ENCODE results near the gene KRTAP5-1. TPM values are rescaled to one million over a fixed set of nuclear protein-coding genes. Genes with fewer than 3 reads are reported as not detected.

Gene KRTAP5-1
- polyA plus RNA-seq, 3 donors: not detected

DNA sequence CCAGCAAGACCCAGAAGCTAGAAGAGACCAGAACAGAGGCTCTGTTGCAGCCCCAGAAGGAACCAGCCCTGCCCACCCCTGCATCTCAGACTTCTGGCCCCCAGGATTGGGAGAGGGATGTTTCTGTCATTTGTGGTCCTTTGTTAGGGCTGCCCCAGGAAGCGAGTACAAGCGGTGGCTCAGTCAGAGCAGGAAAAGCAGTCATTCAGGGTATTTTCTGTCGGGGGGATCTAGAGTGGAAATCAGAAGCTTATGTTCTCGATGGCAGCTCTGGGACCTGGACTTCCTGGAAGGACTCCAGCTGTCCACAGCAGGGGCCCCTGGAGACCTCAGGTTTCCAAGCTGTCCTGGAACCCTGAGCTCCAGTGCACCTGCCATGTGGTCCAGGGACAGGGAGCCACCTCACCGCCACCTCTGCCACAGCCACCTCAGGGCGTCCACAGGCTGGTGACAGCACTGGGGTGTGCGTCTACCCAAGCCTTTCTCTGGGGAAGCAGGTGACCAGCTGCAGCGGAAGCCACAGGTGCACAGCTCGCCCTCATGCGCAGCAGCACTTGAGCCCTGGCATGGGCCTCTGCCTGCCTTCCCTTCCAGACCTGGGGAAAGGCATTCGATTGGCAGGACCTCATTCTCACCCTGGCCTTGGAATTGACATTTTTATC, 47.1 kb upstream of the KRTAP5-1 start:
- H3K27ac ChIP-seq (ENCODE audit: low read depth in 1 of 2, low read length in 2 of 2): no peak overlapping the region
- H3K27me3 ChIP-seq (ENCODE audit: control insufficient read depth in 2 of 2, insufficient read depth in 2 of 2, low read length in 2 of 2): peaks cover 0 to 10% of the 10 kb centered on the region in 2 donors
- H3K4me3 ChIP-seq (replicated peaks in 1 of 3; ENCODE audit: low read depth in 2 of 3, low read length in 3 of 3): no peak overlapping the region
- Mint-ChIP-seq H3K4me1 (peaks cover 3% of the 10 kb centered on the region), H3K27me3 (ENCODE audit: low read depth in 3 of 3) (peaks cover 3 to 39% (median 20%) of the 10 kb centered on the region in 3 donors), H3K27ac (peak overlapping the region in 1 of 7 donors; percentile 64), H3K36me3 (no peaks in the 10 kb centered on the region), H3K4me3 (no peak overlapping the region), H3K9me3 (no peaks in the 10 kb centered on the region)
- no peak overlapping the region for H2AFZ ChIP-seq (ENCODE audit: insufficient read depth, low read depth, low read length, poor library complexity, severe bottlenecking)
- no peak overlapping the region for H3K9ac ChIP-seq (ENCODE audit: insufficient read depth, low read length, poor library complexity, severe bottlenecking)
- H3K36me3 ChIP-seq (replicated peaks in 1 of 2; ENCODE audit: control insufficient read depth in 1 of 2, insufficient read depth in 2 of 2, low read length in 2 of 2): no peaks in the 10 kb centered on the region
- H4K20me1 ChIP-seq (ENCODE audit: insufficient read depth, low read length): no peaks in the 10 kb centered on the region
- 65% methylated on average over 10 of the region's 11 CpGs for WGBS (ENCODE audit: insufficient coverage)
- intact Hi-C loops (cut with micrococcal nuclease): no loop called here
- H3K4me2 ChIP-seq (replicated peaks; ENCODE audit: extremely low read depth, low read length, poor library complexity, severe bottlenecking): no peak overlapping the region
- no peaks in the 10 kb centered on the region for H3K9me3 ChIP-seq (replicated peaks in 1 of 2; ENCODE audit: control insufficient read depth in 1 of 2, insufficient read depth in 1 of 2, low read length in 2 of 2)
- H3K4me1 ChIP-seq (ENCODE audit: control insufficient read depth in 1 of 2, insufficient read depth in 2 of 2, low read length in 2 of 2): no peaks in the 10 kb centered on the region
- TF ChIP-seq, protein P1, sequence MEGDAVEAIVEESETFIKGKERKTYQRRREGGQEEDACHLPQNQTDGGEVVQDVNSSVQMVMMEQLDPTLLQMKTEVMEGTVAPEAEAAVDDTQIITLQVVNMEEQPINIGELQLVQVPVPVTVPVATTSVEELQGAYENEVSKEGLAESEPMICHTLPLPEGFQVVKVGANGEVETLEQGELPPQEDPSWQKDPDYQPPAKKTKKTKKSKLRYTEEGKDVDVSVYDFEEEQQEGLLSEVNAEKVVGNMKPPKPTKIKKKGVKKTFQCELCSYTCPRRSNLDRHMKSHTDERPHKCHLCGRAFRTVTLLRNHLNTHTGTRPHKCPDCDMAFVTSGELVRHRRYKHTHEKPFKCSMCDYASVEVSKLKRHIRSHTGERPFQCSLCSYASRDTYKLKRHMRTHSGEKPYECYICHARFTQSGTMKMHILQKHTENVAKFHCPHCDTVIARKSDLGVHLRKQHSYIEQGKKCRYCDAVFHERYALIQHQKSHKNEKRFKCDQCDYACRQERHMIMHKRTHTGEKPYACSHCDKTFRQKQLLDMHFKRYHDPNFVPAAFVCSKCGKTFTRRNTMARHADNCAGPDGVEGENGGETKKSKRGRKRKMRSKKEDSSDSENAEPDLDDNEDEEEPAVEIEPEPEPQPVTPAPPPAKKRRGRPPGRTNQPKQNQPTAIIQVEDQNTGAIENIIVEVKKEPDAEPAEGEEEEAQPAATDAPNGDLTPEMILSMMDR (IDR thresholded peaks at IDR 0.05): no peak
- DNase-seq: no peak
- no peaks in the 10 kb centered on the region for H3K79me2 ChIP-seq (ENCODE audit: insufficient read depth, low read length)

DNA sequence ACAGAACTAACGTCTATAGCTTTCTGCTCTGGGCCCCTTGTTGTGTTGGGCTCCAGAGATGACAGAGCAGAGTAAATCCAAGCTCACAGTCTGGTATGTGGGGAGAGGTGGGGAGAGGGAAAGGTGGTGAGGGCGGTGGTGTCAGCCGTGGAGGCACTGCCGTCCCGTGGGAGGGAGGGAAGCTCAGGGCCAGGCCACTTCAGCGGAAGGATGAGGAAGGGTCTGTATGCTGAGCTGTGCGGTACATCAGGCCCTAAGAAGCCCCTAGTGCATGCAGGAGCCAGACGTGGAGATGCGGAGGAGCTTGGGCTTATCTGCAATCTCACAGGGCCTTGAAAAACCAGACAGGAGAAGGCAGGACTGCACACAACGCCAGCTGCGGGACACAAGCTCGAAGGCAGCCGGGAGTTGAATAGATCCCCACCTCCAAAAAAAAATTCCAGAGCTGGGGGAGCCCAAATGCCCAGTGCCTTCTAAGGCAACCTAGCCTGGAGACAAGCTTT, 46.0 kb upstream of the KRTAP5-1 start:
- Histone ChIP-seq H3K27me3 (ENCODE audit: control insufficient read depth in 2 of 2, insufficient read depth in 2 of 2, low read length in 2 of 2) (peaks cover 0 to 10% of the 10 kb centered on the region in 2 donors), H3K9me3 (replicated peaks in 1 of 2; ENCODE audit: control insufficient read depth in 1 of 2, insufficient read depth in 1 of 2, low read length in 2 of 2) (no peaks in the 10 kb centered on the region), H4K20me1 (ENCODE audit: insufficient read depth, low read length) (no peaks in the 10 kb centered on the region), H3K4me1 (ENCODE audit: control insufficient read depth in 1 of 2, insufficient read depth in 2 of 2, low read length in 2 of 2) (no peaks in the 10 kb centered on the region), H3K4me3 (replicated peaks in 1 of 3; ENCODE audit: low read depth in 2 of 3, low read length in 3 of 3) (no peak overlapping the region), H2AFZ (ENCODE audit: insufficient read depth, low read depth, low read length, poor library complexity, severe bottlenecking) (no peak overlapping the region), H3K9ac (ENCODE audit: insufficient read depth, low read length, poor library complexity, severe bottlenecking) (no peak overlapping the region), H3K79me2 (ENCODE audit: insufficient read depth, low read length) (no peaks in the 10 kb centered on the region), H3K36me3 (replicated peaks in 1 of 2; ENCODE audit: control insufficient read depth in 1 of 2, insufficient read depth in 2 of 2, low read length in 2 of 2) (no peaks in the 10 kb centered on the region), H3K27ac (ENCODE audit: low read depth in 1 of 2, low read length in 2 of 2) (no peak overlapping the region), H3K4me2 (replicated peaks; ENCODE audit: extremely low read depth, low read length, poor library complexity, severe bottlenecking) (no peak overlapping the region)
- WGBS (ENCODE audit: insufficient coverage): 84% methylated on average over 8 of the region's 13 CpGs
- no peak overlapping the region for H3K4me3 Mint-ChIP-seq
- no peak overlapping the region for H3K27ac Mint-ChIP-seq
- H3K36me3 Mint-ChIP-seq: no peaks in the 10 kb centered on the region
- H3K9me3 Mint-ChIP-seq: no peaks in the 10 kb centered on the region
- DNase-seq: no peak
- intact Hi-C loops (cut with micrococcal nuclease): no loop called here
- H3K4me1 Mint-ChIP-seq: peaks cover 3% of the 10 kb centered on the region
- TF ChIP-seq, protein P1 (IDR thresholded peaks at IDR 0.05): no peak
- peaks cover 6 to 46% (median 20%) of the 10 kb centered on the region in 3 donors for H3K27me3 Mint-ChIP-seq (ENCODE audit: low read depth in 3 of 3)

Data from CD14-positive monocyte (primary cell).